GM20000 (cell line): ENCODE data around the gene SREBF1.

Experiments
- DNase-seq: peaks from one replicate; pipeline ENCODE4 v3.0.0; 2012; ENCODE audit warnings: low spot score
- TF ChIP-seq, protein P1 (sequence below): IDR thresholded peaks from 2 replicates; pipeline ENCODE4 v1.5.1; 2012; ENCODE audit warnings: mild to moderate bottlenecking, control low read depth; ENCODE audit errors: extremely low read depth, missing control alignments

SREBF1 gene

DNA sequence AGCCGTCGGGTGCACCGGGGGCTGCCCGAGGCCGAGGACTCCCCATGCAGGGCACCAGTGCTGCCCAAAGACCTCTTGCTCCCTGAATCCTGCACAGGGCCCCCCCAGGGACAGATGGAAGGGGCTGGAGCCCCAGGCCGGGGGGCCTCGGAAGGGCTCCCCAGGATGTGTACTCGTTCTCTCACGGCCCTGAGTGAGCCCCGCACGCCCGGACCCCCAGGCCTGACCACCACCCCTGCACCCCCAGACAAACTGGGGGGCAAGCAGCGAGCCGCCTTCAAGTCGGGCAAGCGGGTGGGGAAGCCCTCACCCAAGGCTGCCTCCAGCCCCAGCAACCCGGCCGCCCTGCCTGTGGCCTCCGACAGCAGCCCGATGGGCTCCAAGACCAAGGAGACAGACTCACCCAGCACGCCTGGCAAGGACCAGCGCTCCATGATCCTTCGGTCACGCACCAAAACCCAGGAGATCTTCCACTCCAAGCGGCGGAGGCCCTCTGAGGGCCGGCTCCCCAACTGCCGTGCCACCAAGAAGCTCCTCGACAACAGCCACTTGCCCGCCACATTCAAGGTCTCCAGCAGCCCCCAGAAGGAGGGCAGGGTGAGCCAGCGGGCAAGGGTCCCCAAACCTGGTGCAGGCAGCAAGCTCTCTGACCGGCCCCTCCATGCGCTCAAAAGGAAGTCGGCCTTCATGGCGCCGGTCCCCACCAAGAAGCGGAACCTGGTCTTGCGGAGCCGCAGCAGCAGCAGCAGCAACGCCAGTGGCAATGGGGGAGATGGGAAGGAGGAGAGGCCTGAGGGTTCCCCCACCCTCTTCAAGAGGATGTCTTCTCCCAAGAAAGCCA lies 40.6 kb downstream of the SREBF1 start:
- TF ChIP-seq, protein P1, sequence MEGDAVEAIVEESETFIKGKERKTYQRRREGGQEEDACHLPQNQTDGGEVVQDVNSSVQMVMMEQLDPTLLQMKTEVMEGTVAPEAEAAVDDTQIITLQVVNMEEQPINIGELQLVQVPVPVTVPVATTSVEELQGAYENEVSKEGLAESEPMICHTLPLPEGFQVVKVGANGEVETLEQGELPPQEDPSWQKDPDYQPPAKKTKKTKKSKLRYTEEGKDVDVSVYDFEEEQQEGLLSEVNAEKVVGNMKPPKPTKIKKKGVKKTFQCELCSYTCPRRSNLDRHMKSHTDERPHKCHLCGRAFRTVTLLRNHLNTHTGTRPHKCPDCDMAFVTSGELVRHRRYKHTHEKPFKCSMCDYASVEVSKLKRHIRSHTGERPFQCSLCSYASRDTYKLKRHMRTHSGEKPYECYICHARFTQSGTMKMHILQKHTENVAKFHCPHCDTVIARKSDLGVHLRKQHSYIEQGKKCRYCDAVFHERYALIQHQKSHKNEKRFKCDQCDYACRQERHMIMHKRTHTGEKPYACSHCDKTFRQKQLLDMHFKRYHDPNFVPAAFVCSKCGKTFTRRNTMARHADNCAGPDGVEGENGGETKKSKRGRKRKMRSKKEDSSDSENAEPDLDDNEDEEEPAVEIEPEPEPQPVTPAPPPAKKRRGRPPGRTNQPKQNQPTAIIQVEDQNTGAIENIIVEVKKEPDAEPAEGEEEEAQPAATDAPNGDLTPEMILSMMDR, result no peak
- no peak for DNase-seq

DNA sequence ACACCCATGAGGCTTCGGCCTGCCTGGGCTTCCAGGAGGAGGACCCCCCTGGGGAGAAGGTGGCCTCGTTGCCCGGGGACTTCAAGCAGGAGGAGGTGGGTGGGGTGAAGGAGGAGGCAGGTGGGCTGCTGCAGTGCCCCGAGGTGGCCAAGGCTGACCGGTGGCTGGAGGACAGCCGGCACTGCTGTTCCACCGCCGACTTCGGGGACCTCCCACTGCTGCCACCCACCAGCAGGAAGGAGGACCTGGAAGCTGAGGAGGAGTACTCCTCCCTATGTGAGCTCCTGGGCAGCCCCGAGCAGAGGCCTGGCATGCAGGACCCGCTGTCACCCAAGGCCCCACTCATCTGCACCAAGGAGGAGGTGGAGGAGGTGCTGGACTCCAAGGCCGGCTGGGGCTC lies 41.5 kb downstream of the SREBF1 start:
- DNase-seq, result no peak
- TF ChIP-seq, protein P1, result no peak

DNA sequence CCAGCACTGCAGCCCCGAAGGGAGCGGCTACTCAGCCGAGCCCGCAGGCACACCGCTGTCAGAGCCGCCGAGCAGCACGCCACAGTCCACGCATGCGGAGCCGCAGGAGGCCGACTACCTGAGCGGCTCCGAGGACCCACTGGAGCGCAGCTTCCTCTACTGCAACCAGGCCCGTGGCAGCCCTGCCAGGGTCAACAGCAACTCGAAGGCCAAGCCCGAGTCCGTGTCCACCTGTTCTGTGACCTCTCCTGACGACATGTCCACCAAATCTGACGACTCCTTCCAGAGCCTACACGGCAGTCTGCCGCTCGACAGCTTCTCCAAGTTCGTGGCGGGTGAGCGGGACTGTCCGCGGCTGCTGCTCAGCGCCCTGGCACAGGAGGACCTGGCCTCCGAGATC lies 42.4 kb downstream of the SREBF1 start:
- TF ChIP-seq, protein P1, result no peak
- no peak for DNase-seq

DNA sequence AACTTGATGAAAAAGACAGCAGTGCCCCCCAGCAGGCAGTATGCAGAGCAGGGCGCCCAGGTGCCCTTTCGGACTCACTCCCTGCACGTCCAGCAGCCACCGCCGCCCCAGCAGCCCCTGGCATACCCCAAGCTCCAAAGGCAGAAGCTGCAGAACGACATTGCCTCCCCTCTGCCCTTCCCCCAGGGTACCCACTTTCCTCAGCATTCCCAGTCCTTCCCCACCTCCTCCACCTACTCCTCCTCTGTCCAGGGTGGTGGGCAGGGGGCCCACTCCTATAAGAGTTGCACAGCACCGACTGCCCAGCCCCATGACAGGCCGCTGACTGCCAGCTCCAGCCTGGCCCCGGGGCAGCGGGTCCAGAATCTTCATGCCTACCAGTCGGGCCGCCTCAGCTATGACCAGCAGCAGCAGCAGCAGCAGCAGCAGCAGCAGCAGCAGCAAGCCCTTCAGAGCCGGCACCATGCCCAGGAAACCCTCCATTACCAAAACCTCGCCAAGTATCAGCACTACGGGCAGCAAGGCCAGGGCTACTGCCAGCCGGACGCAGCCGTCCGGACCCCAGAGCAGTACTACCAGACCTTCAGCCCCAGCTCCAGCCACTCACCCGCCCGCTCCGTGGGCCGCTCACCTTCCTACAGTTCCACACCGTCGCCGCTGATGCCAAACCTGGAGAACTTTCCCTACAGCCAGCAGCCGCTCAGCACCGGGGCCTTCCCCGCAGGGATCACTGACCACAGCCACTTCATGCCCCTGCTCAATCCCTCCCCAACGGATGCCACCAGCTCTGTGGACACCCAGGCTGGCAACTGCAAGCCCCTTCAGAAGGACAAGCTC lies 43.2 kb downstream of the SREBF1 start:
- TF ChIP-seq, protein P1, result no peak
- DNase-seq, result no peak

DNA sequence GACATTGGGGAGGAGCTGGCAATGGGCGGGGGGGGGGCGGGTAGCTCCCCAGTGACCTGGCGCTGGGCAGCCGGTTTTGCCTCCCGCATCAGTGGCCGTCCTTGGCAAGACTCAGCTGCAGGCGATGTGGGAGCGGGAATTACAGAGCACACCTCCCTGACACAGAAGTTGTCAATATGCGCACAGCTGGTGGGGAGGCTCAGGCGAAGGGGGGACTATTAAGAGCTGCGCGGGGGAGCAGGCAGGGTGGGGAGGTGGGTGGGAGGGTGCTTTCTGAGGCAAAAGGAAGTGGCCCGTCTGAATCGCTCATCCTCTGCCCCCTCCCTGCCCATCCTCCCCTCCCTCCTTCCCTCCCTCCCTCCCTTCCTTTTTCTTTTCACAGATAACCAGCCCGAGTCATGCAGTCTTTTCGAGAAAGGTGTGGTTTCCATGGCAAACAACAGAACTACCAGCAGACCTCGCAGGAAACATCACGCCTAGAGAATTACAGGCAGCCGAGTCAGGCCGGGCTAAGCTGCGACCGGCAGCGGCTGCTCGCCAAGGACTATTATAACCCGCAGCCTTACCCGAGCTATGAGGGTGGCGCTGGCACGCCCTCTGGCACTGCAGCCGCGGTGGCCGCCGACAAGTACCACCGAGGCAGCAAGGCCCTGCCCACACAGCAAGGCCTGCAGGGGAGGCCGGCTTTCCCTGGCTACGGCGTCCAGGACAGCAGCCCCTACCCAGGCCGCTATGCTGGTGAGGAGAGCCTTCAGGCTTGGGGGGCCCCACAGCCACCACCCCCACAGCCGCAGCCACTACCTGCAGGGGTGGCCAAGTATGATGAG lies 44.0 kb downstream of the SREBF1 start:
- TF ChIP-seq, protein P1, result no peak
- peak; percentile 74 for DNase-seq

DNA sequence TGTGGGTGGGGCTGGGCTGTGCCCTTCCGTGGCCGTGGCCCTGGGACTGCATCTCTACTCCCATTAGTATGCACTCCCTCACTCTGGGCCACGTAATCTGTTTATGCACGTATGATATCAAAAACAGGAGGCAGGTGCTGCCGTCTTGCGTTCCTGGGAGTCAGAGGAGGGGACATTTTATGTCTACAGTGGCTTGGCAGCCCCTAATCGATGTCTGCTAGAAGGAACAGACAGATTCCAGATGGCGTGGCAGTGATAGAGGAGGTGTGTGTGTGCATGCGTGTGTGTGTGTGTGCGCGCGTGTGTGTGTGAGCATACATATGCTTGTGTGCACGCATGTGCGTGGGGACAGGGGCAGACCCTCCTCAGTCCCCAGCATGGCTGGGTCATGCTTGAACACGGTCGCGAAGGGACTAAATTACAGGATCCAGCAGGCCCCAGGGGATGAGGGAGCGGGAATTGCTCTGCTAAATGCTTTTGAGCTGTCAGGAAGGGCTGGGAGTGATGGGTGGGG lies 44.7 kb downstream of the SREBF1 start:
- DNase-seq, result no peak
- TF ChIP-seq, protein P1, result no peak
